Inflammatory macrophage treated with lipopolysaccharide for 4 hours (primary cell): ENCODE measurements around the gene GOLGA8S.
"Not testable (repeated sequence)": the region's sequence is repeated elsewhere in the genome, so short reads cannot be mapped to it uniquely, and the experiment has no call there.

Experiments
- DNase-seq: peaks from one replicate; pipeline ENCODE4 v3.0.0-alpha.2; 2020

GOLGA8S gene

DNA sequence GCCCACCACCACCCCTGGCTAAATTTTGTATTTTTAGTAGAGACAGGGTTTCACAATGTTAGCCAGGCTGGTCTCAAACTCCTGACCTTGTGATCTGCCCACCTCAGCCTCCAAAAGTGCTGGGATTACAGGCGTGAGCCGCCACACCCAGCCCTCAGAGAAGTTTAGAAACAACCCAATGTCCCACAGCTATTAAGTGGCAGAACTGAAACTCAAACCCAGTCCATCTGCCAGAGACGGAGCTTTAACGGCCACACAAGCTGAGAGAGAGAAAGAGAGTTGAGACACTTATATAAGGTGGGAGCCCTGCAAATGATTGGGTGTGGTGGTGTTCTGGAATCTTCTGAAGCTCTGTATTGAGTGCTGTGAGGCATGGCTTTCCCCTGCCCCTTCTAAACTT lies 43.8 kb downstream of the GOLGA8S start:
- not testable (repeated sequence) for DNase-seq

DNA sequence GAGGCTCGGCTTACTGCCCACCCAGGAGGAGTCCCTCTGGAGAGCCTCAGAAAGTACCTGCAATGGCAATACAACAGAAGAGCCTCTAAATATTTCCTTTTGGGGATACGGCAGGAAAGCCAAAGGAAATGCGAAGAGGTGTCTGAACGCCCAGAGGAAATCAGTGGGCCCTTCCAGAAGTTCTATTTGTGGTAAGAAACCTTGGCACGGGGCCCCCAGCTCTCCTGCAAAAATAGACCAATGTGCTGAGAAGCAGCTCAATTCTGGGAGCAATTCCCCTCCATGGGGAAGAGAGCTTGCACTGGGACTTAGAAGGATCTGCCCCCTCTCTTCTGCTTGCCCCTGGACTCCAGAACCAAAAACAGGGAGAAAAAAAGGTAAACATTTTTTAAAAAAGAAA lies 44.7 kb downstream of the GOLGA8S start:
- DNase-seq: not testable (repeated sequence)

DNA sequence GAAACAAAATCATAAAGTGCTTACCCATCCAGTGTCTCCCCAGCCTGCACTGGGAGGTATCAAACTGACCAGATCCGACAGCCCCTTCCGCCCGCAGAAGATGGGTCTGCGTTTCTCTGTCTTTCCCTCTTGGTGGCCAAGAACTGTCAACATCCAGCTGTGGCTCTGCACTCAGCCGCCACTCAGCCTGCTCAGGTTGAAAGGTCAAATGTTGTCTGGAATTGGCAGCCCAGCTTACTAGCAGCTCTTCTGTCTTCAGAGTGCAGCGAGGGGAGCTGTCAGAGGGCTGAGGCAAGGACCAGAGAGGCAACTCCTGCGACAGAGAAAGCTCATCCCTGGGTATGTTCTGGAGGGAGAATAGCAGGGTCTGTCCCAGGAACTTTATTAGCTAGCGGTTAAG lies 47.1 kb downstream of the GOLGA8S start:
- DNase-seq: no peak

DNA sequence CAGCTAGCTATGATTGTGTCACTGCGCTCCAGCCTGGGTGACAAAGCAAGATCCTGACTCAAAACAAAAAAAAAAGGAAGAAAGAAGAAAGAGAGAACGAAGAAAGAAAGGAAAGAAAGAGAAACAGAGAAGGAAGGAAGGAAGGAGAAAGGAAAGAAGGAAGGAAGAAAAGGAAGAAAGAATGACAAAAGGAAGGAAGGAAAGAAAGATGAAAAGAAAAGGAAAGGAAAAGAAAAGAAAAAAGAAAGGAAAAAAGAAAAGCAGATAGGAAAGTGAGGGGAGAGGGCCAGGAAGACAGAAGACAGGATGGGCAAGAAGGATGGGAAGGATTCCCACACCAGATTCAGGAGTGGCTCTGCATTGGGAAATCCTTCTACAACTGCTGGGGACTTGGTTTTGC lies 47.6 kb downstream of the GOLGA8S start:
- DNase-seq: no peak

DNA sequence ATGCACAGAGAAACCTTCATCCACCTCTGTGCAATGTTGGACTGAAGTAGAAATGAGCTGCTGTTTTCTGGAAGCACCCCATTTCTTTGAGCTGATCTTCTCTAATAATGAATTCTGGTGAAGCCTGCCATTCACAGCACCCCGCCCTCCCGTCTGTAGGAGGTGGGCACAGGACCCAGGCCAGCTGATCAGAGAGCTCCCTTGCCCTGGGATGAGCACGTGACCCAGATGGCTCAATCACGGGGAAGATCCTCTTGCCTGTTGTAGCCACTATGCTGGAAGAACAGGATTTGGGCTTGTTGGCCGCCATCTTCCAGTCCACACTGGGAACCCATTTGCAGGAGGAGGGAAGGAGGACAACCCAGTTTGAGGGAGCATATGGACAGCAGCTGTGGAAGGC lies 48.0 kb downstream of the GOLGA8S start:
- no peak for DNase-seq

DNA sequence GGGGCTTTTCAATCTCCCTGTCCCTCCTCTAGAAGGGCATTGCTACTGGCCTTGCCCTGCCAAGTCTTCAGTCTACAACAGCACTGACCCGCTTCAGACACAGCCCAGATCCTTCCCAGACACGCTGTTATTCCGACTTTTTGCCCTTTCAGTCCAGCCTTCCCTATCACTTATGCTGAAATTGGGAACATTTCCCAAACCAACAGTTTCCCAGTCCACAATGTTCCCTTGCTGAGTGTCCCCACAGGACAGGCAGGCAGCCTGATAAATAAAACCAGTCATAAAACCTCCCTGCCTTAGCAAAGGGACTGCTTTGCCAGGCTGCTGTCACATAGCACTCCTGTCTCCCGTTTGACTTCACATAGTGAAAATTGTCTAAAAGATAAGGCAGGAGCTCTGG lies 49.0 kb downstream of the GOLGA8S start:
- DNase-seq: no peak

DNA sequence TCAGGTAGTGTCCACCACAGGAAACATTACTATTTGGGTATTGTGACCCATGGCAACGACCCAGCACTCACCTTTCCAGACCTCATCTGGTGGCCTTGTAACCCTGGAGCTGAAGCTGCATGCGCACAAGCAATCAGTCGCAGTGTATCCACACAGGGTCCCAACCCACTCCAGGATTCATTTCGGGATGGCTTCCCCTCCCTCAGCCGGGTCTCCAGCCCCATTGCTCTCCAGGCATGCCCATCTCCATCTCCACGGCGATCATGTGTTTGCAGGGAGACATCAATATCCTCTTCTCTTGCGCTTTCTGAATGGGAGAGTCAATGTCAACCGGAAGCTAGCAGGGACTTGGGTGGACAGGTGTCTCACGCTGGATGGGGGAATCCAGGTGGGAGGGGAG lies 57.3 kb downstream of the GOLGA8S start:
- no peak for DNase-seq

DNA sequence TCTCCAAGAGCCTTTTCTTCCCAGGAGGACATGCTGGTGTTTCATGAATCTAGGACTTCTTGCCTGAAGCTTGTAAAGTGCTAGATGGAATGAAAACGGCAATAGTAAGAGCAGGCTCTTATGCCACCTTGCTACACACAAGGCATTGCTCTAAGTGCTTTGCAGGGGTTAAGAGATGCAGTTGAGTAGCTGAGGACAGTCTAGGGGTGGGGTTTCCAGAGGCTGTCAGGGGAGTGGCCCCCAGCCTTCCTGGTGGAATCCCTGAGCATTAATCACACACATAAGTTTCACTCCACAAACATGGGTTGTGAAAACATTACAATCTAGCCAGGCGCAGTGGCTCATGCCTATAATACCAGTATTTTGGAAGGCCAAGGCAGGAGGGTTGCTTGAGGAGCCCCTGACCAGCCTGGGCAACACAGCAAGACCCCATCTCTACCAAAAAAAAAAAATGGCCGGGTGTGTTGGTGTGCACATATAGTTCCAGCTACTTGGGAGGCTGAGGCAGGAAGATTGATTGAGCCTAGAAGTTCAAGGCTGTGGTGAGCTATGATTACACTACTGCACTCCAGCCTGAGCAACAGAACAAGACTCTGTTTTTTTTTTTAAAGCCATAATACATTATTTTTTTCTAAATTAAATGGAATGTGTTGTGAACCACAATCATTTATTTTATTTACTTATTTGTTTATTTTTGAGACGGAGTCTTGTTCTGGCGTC lies 58.5 kb downstream of the GOLGA8S start:
- not testable (repeated sequence) for DNase-seq
